ENCODE results near the gene THAP7. TPM values are rescaled to one million over a fixed set of nuclear protein-coding genes. Genes with fewer than 3 reads are reported as not detected.

Gene THAP7
- total RNA-seq, 1 experiment from 2014 or later = 19.3 TPM

DNA sequence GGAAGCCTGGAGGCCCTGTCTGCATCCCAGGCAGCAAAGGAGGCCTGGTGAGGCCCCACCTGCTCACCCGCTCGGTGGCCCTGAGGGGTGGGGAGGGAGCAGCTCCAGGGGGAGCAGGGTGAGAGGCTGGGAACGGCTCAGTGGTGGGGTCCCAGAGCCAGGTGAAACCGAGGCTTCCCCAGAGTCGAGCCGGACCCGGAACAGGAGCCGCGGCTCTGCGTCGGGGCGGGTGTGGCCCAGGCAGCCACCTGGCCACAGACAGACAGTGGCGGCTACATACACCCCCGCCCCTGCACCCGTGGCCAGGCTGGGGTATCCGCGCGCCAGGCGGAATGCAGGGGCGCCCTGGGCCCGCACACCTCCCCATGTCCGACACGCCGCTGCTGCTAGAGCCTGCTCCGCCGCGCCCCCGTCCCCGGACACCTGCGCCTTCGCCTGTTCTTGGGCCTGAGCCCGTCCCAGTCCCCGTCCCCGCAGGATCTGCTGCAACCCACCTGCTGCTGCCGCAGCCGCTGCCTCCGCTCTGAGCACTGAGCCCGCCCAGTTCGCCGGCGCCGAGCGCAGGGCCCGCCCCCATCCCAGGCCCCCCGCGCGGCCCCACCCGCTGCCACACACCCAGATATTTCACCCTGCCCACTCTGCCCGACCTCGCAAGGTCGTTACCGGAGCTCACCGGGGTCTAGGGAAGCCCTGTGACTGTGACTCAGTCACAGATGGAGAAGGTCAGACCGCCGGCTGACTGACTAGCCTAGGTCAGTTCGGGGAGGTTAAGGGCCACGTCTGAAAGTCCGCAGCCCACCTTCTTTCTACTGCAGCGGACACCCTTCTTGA is 30.3 kb upstream of the THAP7 start, which contains the start of gene SLC7A4 (continued):
- TF ChIP-seq TP53 (CRISPR knock-in tag; IDR thresholded peaks at IDR 0.05) (no peak), NR3C1 (CRISPR knock-in tag; conservative IDR thresholded peaks at IDR 0.05; ENCODE audit: low read depth) (no peak), NFYB (CRISPR knock-in tag; conservative IDR thresholded peaks at IDR 0.05; ENCODE audit: low read depth) (0 out of 2 replicates have a peak, but pooled peaks have one; percentile 19), ETV6 (CRISPR knock-in tag; IDR thresholded peaks at IDR 0.05) (no peak), PRDM15 (CRISPR knock-in tag; IDR thresholded peaks at IDR 0.05) (no peak), ZNF263 (CRISPR knock-in tag; IDR thresholded peaks at IDR 0.05; ENCODE audit: low read depth) (no peak), IRF1 (CRISPR knock-in tag; IDR thresholded peaks at IDR 0.05) (no peak), CREB1 (CRISPR knock-in tag; IDR thresholded peaks at IDR 0.05) (no peak), MAX (CRISPR knock-in tag; IDR thresholded peaks at IDR 0.05) (peak; percentile 50; the same call in 1 of the 2 replicates), GTF2I (CRISPR knock-in tag; conservative IDR thresholded peaks at IDR 0.05) (no peak), NR1H2 (CRISPR knock-in tag; IDR thresholded peaks at IDR 0.05) (no peak), RELA (CRISPR knock-in tag; IDR thresholded peaks at IDR 0.05; ENCODE audit: borderline replicate concordance) (0 out of 2 replicates have a peak, but pooled peaks have one; percentile 36)
- TF ChIP-seq, protein P1, sequence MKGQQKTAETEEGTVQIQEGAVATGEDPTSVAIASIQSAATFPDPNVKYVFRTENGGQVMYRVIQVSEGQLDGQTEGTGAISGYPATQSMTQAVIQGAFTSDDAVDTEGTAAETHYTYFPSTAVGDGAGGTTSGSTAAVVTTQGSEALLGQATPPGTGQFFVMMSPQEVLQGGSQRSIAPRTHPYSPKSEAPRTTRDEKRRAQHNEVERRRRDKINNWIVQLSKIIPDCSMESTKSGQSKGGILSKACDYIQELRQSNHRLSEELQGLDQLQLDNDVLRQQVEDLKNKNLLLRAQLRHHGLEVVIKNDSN (CRISPR knock-in tag; IDR thresholded peaks at IDR 0.05) = no peak
- TF ChIP-seq, protein P2, sequence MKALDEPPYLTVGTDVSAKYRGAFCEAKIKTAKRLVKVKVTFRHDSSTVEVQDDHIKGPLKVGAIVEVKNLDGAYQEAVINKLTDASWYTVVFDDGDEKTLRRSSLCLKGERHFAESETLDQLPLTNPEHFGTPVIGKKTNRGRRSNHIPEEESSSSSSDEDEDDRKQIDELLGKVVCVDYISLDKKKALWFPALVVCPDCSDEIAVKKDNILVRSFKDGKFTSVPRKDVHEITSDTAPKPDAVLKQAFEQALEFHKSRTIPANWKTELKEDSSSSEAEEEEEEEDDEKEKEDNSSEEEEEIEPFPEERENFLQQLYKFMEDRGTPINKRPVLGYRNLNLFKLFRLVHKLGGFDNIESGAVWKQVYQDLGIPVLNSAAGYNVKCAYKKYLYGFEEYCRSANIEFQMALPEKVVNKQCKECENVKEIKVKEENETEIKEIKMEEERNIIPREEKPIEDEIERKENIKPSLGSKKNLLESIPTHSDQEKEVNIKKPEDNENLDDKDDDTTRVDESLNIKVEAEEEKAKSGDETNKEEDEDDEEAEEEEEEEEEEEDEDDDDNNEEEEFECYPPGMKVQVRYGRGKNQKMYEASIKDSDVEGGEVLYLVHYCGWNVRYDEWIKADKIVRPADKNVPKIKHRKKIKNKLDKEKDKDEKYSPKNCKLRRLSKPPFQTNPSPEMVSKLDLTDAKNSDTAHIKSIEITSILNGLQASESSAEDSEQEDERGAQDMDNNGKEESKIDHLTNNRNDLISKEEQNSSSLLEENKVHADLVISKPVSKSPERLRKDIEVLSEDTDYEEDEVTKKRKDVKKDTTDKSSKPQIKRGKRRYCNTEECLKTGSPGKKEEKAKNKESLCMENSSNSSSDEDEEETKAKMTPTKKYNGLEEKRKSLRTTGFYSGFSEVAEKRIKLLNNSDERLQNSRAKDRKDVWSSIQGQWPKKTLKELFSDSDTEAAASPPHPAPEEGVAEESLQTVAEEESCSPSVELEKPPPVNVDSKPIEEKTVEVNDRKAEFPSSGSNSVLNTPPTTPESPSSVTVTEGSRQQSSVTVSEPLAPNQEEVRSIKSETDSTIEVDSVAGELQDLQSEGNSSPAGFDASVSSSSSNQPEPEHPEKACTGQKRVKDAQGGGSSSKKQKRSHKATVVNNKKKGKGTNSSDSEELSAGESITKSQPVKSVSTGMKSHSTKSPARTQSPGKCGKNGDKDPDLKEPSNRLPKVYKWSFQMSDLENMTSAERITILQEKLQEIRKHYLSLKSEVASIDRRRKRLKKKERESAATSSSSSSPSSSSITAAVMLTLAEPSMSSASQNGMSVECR (CRISPR knock-in tag; IDR thresholded peaks at IDR 0.05; ENCODE audit: borderline replicate concordance) = no peak

DNA sequence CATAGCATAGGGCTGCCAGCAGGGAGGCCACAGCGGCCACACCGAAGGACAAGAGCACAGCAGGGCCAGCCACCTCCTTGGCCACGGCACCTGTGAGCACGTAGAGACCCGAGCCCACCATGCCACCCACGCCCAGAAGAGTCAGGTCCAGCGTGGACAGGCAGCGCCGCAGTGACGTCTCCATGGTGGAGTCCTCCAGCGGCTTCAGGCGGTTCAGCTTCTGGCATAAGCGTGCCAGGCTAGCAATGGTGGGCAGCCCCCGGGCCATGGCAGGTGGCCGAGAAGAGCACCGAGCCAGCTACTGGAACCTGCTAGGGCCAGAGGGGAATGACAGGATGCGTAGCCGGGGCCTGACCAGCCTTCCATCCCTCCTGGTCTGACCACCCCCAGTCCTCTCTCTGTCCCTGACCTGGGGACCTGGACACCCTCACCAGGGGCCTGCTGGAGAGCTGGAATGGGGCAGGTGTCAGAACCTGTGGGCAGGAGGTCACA is 29.7 kb upstream of the THAP7 start:
- H3K4me3 Mint-ChIP-seq = peak overlapping the region; percentile 68
- ChIA-PET POLR2A (no interaction called here), CTCF (interaction anchor here (0.9 to 2.1 kb wide), 2 partner anchors 10 to 146 kb away, joined by 3 to 16 read pairs; no protein-coding TSS in a partner anchor)
- H3K27ac Mint-ChIP-seq = no peak overlapping the region
- ATAC-seq = no peak
- H3K9me3 Mint-ChIP-seq = no peaks in the 10 kb centered on the region
- no peaks in the 10 kb centered on the region for H3K36me3 Mint-ChIP-seq
- DNase-seq (ENCODE audit: low spot score) = no peak
- peaks cover 6% of the 10 kb centered on the region for H3K4me1 Mint-ChIP-seq
- peaks cover 33% of the 10 kb centered on the region for H3K27me3 Mint-ChIP-seq (ENCODE audit: low read depth)
- TF ChIP-seq, protein P3, sequence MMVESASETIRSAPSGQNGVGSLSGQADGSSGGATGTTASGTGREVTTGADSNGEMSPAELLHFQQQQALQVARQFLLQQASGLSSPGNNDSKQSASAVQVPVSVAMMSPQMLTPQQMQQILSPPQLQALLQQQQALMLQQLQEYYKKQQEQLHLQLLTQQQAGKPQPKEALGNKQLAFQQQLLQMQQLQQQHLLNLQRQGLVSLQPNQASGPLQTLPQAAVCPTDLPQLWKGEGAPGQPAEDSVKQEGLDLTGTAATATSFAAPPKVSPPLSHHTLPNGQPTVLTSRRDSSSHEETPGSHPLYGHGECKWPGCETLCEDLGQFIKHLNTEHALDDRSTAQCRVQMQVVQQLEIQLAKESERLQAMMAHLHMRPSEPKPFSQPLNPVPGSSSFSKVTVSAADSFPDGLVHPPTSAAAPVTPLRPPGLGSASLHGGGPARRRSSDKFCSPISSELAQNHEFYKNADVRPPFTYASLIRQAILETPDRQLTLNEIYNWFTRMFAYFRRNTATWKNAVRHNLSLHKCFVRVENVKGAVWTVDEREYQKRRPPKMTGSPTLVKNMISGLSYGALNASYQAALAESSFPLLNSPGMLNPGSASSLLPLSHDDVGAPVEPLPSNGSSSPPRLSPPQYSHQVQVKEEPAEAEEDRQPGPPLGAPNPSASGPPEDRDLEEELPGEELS (CRISPR knock-in tag; IDR thresholded peaks at IDR 0.05) = no peak
- TF ChIP-seq, protein P4, sequence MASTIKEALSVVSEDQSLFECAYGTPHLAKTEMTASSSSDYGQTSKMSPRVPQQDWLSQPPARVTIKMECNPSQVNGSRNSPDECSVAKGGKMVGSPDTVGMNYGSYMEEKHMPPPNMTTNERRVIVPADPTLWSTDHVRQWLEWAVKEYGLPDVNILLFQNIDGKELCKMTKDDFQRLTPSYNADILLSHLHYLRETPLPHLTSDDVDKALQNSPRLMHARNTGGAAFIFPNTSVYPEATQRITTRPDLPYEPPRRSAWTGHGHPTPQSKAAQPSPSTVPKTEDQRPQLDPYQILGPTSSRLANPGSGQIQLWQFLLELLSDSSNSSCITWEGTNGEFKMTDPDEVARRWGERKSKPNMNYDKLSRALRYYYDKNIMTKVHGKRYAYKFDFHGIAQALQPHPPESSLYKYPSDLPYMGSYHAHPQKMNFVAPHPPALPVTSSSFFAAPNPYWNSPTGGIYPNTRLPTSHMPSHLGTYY (CRISPR knock-in tag; IDR thresholded peaks at IDR 0.05) = no peak
- no peak for TF ChIP-seq KAT7 (CRISPR knock-in tag; IDR thresholded peaks at IDR 0.05; ENCODE audit: borderline replicate concordance)
- no peak for TF ChIP-seq ELF4 (CRISPR knock-in tag; IDR thresholded peaks at IDR 0.05; ENCODE audit: low read depth)
- TF ChIP-seq FOXP1 (CRISPR knock-in tag; IDR thresholded peaks at IDR 0.05; ENCODE audit: borderline replicate concordance) = no peak
- TF ChIP-seq NFATC4 (CRISPR knock-in tag; IDR thresholded peaks at IDR 0.05) = no peak
- no peak for TF ChIP-seq ETV6 (CRISPR knock-in tag; IDR thresholded peaks at IDR 0.05)
- no peak for TF ChIP-seq PRRX2 (CRISPR knock-in tag; IDR thresholded peaks at IDR 0.05)

Measured in WTC11 (cell line).